Natural killer cell (primary cell): ENCODE results near the gene DCP2. TPM values are rescaled to one million over a fixed set of nuclear protein-coding genes. Genes with fewer than 3 reads are reported as not detected.

Experiments
- ATAC-seq, 3 donors: fragments of 150-1000 bp in 2 of 3; fragments of 200-7000 bp in 1 of 3; cut with Tn5 transposase; 1 replicate in 1 of 3; 2 replicates in 2 of 3; pipeline ENCODE4 v1.10.0; 2021; ENCODE audit warnings: mild to moderate bottlenecking in 2 of 3, moderate library complexity in 2 of 3
- DNase-seq, 2 donors: peaks; one replicate each; pipeline versions ENCODE4 v3.0.0 to v3.0.0-alpha.2; 2013 to 2021; ENCODE audit warnings: mixed read lengths in 1 of 2
- H3K27ac ChIP-seq: one replicate; pipeline ENCODE4 v1.5.1; 2013; ENCODE audit warnings: mild to moderate bottlenecking, low read length
- H3K27me3 ChIP-seq: one replicate; pipeline ENCODE4 v1.6.1; 2013; ENCODE audit warnings: low read length; ENCODE audit not compliant: control insufficient read depth, insufficient read depth
- H3K36me3 ChIP-seq: one replicate; pipeline ENCODE4 v1.6.1; 2013; ENCODE audit warnings: low read length; ENCODE audit not compliant: control insufficient read depth, insufficient read depth
- H3K4me1 ChIP-seq: one replicate; pipeline ENCODE4 v1.6.1; 2013; ENCODE audit warnings: low read length; ENCODE audit not compliant: control insufficient read depth, insufficient read depth
- H3K4me3 ChIP-seq: one replicate; pipeline ENCODE4 v1.5.1; 2013; ENCODE audit warnings: low read length
- H3K9me3 ChIP-seq: one replicate; pipeline ENCODE4 v1.6.1; 2013; ENCODE audit warnings: low read length; ENCODE audit not compliant: control insufficient read depth, insufficient read depth
- H3K27ac Mint-ChIP-seq, 2 donors: one replicate each; pipeline ENCODE4 v1.8.0; 2022; ENCODE audit warnings: mild to moderate bottlenecking in 2 of 2, mixed read lengths in 2 of 2, moderate library complexity in 1 of 2
- H3K27me3 Mint-ChIP-seq, 2 donors: one replicate each; pipeline ENCODE4 v1.8.0; 2022; ENCODE audit warnings: low read depth in 2 of 2, mixed read lengths in 2 of 2
- H3K36me3 Mint-ChIP-seq: one replicate; pipeline ENCODE4 v1.8.0; 2022; ENCODE audit warnings: mixed read lengths
- H3K4me1 Mint-ChIP-seq, 2 donors: one replicate each; pipeline ENCODE4 v1.8.0; 2022; ENCODE audit warnings: mixed read lengths in 2 of 2
- H3K4me3 Mint-ChIP-seq: one replicate; pipeline ENCODE4 v1.8.0; 2022; ENCODE audit warnings: mild to moderate bottlenecking, moderate library complexity, mixed read lengths
- H3K9me3 Mint-ChIP-seq, 2 donors: one replicate each; pipeline ENCODE4 v1.8.0; 2022; ENCODE audit warnings: mixed read lengths in 2 of 2
- WGBS: methylation state at CpG from one replicate; pipeline ENCODE4 v1.1.7; 2013; ENCODE audit warnings: missing lambda C conversion rate; ENCODE audit not compliant: insufficient coverage; 5-methylcytosine and 5-hydroxymethylcytosine counted together
- intact Hi-C: fragments of 100-400 bp; cut with micrococcal nuclease; formaldehyde crosslinking; loops from one replicate; pipeline ENCODE4 v1.14.2; 2022
- total RNA-seq, 4 donors: library from RNA; stranded (reverse); fragments of 120-200 nt in 1 of 4; gene quantifications; one replicate each; pipeline versions ENCODE4 v1.2.3 to v1.2.4, GENCODE V29; 2013 to 2022
- TF ChIP-seq, protein P1 (sequence below): fragments of 200-600 bp; IDR thresholded peaks from one replicate; pipeline ENCODE4 v1.8.0; 2022; ENCODE audit warnings: antibody characterized with exemption

Gene DCP2
- total RNA-seq, 3 donors from 2014 or later (not counting 1 experiment from before 2014, with no cell fraction given), result 69.3 to 82.9 (median 76.7) TPM

- TF ChIP-seq, protein P1, sequence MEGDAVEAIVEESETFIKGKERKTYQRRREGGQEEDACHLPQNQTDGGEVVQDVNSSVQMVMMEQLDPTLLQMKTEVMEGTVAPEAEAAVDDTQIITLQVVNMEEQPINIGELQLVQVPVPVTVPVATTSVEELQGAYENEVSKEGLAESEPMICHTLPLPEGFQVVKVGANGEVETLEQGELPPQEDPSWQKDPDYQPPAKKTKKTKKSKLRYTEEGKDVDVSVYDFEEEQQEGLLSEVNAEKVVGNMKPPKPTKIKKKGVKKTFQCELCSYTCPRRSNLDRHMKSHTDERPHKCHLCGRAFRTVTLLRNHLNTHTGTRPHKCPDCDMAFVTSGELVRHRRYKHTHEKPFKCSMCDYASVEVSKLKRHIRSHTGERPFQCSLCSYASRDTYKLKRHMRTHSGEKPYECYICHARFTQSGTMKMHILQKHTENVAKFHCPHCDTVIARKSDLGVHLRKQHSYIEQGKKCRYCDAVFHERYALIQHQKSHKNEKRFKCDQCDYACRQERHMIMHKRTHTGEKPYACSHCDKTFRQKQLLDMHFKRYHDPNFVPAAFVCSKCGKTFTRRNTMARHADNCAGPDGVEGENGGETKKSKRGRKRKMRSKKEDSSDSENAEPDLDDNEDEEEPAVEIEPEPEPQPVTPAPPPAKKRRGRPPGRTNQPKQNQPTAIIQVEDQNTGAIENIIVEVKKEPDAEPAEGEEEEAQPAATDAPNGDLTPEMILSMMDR, result no peak
- ATAC-seq, result no peak
- H3K36me3 ChIP-seq, result no peaks in the 10 kb centered on the region
- Mint-ChIP-seq H3K27ac (no peak overlapping the region), H3K9me3 (no peaks in the 10 kb centered on the region), H3K4me1 (peaks cover 28 to 30% of the 10 kb centered on the region in 2 donors), H3K36me3 (no peaks in the 10 kb centered on the region), H3K27me3 (no peaks in the 10 kb centered on the region), H3K4me3 (no peak overlapping the region)
- H3K4me1 ChIP-seq, result peaks cover 26% of the 10 kb centered on the region
- no peaks in the 10 kb centered on the region for H3K27me3 ChIP-seq
- 94% methylated on average over 1 of the region's 1 CpG for WGBS
- no peak for DNase-seq
- intact Hi-C loops, result no loop called here
- H3K9me3 ChIP-seq, result no peaks in the 10 kb centered on the region
- H3K27ac ChIP-seq, result no peak overlapping the region
- no peak overlapping the region for H3K4me3 ChIP-seq
Measured at GRCh38 chr5:113036826-113037225, 60.2 kb downstream of the DCP2 start.

DNA sequence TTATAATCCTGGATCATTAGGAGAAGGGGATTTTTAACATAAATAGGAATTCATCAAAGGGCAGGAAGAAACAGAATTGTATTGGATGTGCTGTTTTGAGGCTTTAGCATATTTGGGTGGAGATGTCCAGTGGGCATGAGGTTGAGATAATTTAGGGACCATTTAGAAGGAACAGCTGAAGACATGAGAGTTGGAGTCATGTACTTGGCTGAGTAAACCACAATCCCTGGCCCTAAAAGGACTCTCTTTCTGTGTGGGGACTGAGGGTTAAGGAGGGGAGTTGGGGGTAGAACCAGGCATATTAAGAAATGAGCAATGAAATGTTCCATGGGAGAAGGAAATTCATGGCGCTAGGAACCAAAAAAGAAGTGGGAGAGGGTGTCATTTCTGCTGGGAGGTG, 61.5 kb downstream of the DCP2 start:
- Histone ChIP-seq H3K9me3 (no peaks in the 10 kb centered on the region), H3K27ac (no peak overlapping the region), H3K4me1 (peaks cover 20% of the 10 kb centered on the region), H3K36me3 (no peaks in the 10 kb centered on the region), H3K27me3 (no peaks in the 10 kb centered on the region), H3K4me3 (no peak overlapping the region)
- TF ChIP-seq, protein P1, result no peak
- WGBS, result 86% methylated on average over 1 of the region's 1 CpG
- H3K4me3 Mint-ChIP-seq, result no peak overlapping the region
- H3K27me3 Mint-ChIP-seq, result no peaks in the 10 kb centered on the region
- H3K27ac Mint-ChIP-seq, result peak overlapping the region in 1 of 2 donors; percentile 1
- no peaks in the 10 kb centered on the region for H3K9me3 Mint-ChIP-seq
- intact Hi-C loops, result no loop called here
- no peak for DNase-seq
- no peak for ATAC-seq
- H3K36me3 Mint-ChIP-seq, result no peaks in the 10 kb centered on the region
- H3K4me1 Mint-ChIP-seq, result peaks cover 19 to 21% of the 10 kb centered on the region in 2 donors

GRCh38 chr5:113038714-113039113, 62.1 kb downstream of the DCP2 start:
- Mint-ChIP-seq H3K9me3 (no peaks in the 10 kb centered on the region), H3K27me3 (no peaks in the 10 kb centered on the region), H3K27ac (no peak overlapping the region), H3K4me3 (no peak overlapping the region), H3K4me1 (peaks cover 14 to 16% of the 10 kb centered on the region in 2 donors), H3K36me3 (no peaks in the 10 kb centered on the region)
- Histone ChIP-seq H3K27me3 (no peaks in the 10 kb centered on the region), H3K36me3 (no peaks in the 10 kb centered on the region), H3K27ac (no peak overlapping the region), H3K4me3 (no peak overlapping the region), H3K4me1 (peaks cover 19% of the 10 kb centered on the region), H3K9me3 (no peaks in the 10 kb centered on the region)
- DNase-seq, result no peak
- intact Hi-C loops, result no loop called here
- ATAC-seq, result no peak
- TF ChIP-seq, protein P1, result no peak
- 90% methylated on average over 9 of the region's 9 CpGs for whole genome bisulfite sequencing

GRCh38 chr5:113039229-113039933, 62.8 kb downstream of the DCP2 start:
- Histone ChIP-seq H3K27me3 (no peaks in the 10 kb centered on the region), H3K9me3 (no peaks in the 10 kb centered on the region), H3K27ac (no peak overlapping the region), H3K4me1 (peaks cover 12% of the 10 kb centered on the region), H3K4me3 (no peak overlapping the region), H3K36me3 (no peaks in the 10 kb centered on the region)
- WGBS, result 91% methylated on average over 14 of the region's 14 CpGs
- H3K4me3 Mint-ChIP-seq, result no peak overlapping the region
- no peaks in the 10 kb centered on the region for H3K27me3 Mint-ChIP-seq
- intact Hi-C loops, result no loop called here
- DNase-seq, result no peak
- no peak for ATAC-seq
- H3K9me3 Mint-ChIP-seq, result no peaks in the 10 kb centered on the region
- H3K36me3 Mint-ChIP-seq, result no peaks in the 10 kb centered on the region
- H3K4me1 Mint-ChIP-seq, result peaks cover 14 to 15% of the 10 kb centered on the region in 2 donors
- TF ChIP-seq, protein P1, result no peak
- no peak overlapping the region for H3K27ac Mint-ChIP-seq
